GM12875 (cell line): ENCODE results near the gene PRR23E.

ENCODE experiments used
- H3K4me3 ChIP-seq: one replicate; pipeline ENCODE4 v1.5.1; 2011; ENCODE audit warnings: low read depth, low read length, control low read depth
- CTCF ChIP-seq: IDR thresholded peaks from 2 replicates; pipeline ENCODE4 v1.5.1; 2011; ENCODE audit warnings: low read depth, mild to moderate bottlenecking, control low read depth, inconsistent platforms, low read length, moderate library complexity, borderline replicate concordance; ENCODE audit not compliant: insufficient read depth

The PRR23E gene

GRCh38 chr3:127177226-127177625 is 15.7 kb upstream of the PRR23E start:
- H3K4me3 ChIP-seq = no peak overlapping the region
- no peak for TF ChIP-seq CTCF

DNA sequence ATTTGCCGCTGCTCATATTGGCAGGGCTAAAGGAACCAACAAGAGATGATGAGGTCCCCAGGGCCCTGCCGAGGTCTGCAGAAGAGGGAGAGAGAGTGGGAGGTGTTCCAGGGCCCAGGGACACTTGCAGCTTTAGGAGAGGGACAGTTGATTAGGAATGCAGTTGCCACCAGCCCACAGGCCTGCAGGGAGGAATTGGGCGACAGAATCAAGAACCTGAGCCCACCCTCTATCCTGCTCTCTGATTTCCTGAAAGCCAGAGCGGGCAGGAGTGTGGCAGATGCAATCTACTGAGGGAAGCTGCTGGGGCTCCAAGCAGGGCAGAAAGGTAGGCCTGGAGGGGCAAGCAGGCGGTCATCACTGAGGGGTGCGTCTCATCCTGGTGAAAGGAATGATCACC is 12.1 kb upstream of the PRR23E start:
- no peak overlapping the region for H3K4me3 ChIP-seq
- TF ChIP-seq CTCF = no peak

GRCh38 chr3:127182431-127182830 is 10.5 kb upstream of the PRR23E start:
- TF ChIP-seq CTCF = no peak
- H3K4me3 ChIP-seq = no peak overlapping the region

DNA sequence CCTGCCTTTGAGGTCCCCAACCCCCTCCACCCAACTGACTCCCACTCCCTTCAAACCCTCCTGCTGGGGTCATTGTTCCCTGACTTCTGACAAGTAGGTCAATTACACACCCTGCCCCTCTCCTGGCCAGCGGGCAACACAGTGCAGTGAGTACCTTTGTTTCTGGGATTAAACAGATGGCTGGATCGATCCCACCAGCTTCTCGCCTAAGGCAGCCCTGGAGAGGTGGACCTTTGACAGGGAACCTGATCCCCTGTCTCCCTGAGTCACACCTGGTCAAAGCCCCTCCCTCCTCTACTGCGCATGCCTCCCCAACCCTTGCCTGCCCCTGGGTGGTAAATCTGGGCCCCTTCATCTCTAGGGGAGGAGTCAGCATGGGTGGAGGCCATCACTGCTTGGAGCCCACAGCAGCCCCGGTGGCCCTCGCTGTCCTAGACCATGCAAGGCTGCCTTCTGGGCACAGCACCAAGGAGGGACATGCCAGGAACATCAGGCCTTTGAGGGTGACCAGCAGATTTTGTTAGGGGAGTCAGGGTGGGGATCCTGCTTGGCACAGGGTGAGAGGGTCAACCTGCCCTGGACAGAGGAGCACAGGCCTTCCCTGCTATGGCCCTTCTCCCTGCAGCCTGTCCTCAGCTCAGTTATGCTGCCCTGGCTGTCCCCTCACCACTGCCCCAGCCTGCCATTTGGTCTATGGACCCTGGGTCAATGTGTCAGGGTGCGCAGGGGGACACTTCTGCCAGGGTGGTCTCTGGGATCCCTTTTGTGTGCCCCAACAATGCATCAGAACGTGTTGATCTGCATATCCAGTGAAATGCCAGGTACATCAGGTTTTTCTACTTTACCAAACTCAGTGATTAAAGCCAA is 9.8 kb upstream of the PRR23E start:
- no peak for TF ChIP-seq CTCF
- H3K4me3 ChIP-seq = no peak overlapping the region

DNA sequence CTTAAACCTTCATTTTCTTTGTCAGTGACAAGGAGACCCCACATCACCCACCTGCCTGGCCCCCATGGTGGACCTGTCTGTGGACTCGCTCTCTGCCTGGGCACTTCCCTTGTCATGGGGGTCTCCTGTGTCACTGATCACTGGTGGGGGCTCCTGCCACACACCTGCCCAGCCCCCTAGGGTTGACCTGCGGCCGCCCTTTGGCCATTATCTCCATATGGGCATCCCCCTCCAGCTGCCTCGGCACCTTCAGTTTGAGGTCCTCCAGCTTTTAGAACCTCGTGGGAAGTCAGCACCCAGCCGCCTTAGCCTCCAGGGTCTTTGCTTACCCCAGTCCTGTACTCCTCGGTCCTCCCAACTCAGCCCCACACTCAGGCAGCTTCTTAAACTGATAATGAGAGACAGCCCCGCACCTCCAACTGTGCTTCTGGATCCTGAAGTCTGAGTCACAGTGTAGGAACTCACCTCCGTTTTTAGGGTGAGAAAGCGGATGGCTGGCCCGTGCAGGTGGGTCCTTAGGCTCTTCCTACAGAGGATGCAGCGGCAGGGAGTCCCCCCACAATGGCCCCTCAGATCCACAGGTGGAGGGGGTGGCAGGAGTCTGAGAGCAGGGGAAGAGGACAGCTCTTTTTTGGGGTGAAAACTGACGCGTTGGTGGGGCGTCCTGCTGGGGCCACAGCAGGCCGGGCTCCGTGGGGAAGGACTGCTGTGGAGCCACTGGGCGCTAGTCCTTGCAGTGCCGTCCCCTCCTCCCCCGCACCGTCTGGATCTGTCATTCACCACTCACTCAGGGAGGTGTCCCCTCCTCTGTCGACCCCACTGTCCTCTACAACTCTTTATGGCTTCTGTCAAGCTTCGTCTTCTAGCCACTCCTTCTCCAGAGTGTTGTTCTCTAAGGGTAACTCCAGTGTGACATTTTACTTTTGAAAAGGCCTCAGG is 8.7 kb upstream of the PRR23E start:
- no peak for TF ChIP-seq CTCF

DNA sequence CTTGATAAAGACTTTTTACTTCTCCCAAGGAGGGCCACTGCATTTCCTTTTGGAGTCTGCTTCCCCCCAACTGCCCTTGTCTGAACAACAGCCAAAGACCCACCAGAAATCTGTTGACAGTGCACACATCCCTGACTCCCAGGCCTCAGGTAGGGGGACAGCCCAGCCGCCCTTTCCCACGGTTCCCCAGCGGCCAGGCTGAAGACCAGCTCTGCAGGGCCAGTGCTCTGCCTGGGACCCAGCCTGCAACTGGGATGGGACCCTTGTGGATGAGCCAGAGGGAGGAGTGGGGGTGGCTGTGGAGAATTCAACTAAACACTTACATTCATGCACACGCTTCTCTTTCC is 8.1 kb upstream of the PRR23E start:
- H3K4me3 ChIP-seq = no peak overlapping the region
- TF ChIP-seq CTCF = no peak

More for the DNA sequence above, 8.7 kb upstream of the PRR23E start:
- H3K4me3 ChIP-seq = no peak overlapping the region

DNA sequence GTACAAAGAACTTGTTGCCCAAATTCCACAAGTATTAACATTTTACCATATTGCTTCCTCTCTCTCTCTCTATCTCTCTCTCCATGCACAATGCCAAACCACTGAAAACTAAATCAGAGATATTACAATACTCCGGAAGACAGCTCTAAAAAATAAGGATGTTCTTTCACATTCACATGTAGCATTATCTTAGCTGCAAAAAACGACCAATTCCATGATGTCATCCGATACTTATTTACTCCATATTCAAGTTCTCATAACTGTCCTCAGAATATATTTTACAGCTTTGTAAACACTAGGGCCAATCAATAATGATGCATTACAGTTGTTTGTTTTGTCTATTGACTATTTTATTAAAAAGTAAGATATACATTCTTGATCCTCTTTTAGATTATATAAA is 7.7 kb upstream of the PRR23E start:
- TF ChIP-seq CTCF = no peak
- H3K4me3 ChIP-seq = no peak overlapping the region
